Cardiac muscle cell (in vitro differentiated cells and primary cell): ENCODE measurements around the gene RPL36. TPM values are rescaled to one million over a fixed set of nuclear protein-coding genes. Genes with fewer than 3 reads are reported as not detected.

ENCODE experiments used
- DNase-seq, 2 donors: peaks; one replicate each; pipeline versions ENCODE4 v3.0.0 to v3.0.0-alpha.2; 2010 to 2017; ENCODE audit warnings: low read depth in 1 of 2, low spot score in 1 of 2
- H3K27ac ChIP-seq: fragments of 200-600 bp; sonication (generic); 2 replicates; pipeline ENCODE4 v1.5.1; 2016
- H3K27me3 ChIP-seq: fragments of 200-600 bp; sonication (generic); 2 replicates; pipeline ENCODE4 v1.6.0; 2016; ENCODE audit warnings: control low read depth
- H3K36me3 ChIP-seq: fragments of 200-600 bp; sonication (generic); 2 replicates; pipeline ENCODE4 v1.5.1; 2016; ENCODE audit warnings: control low read depth
- H3K4me1 ChIP-seq: fragments of 200-600 bp; sonication (generic); 2 replicates; pipeline ENCODE4 v1.8.1; 2017; ENCODE audit warnings: low read depth, mild to moderate bottlenecking, mixed run types
- H3K4me3 ChIP-seq: fragments of 200-600 bp; sonication (generic); 2 replicates; pipeline ENCODE4 v1.5.1; 2016; ENCODE audit warnings: mild to moderate bottlenecking
- H3K9me3 ChIP-seq: fragments of 200-600 bp; sonication (generic); 2 replicates; pipeline ENCODE4 v1.5.1; 2017; ENCODE audit warnings: low read depth, mild to moderate bottlenecking, control low read depth
- CTCF ChIP-seq: IDR thresholded peaks from 2 replicates; pipeline ENCODE4 v1.5.1; 2012; ENCODE audit warnings: low read depth, mild to moderate bottlenecking, low read length
- polyA plus RNA-seq: library from polyadenylated mRNA; unstranded; fragments of >200 nt; fragmentation: Nextera tagmentation; extraction: Ambion mirVana; gene quantifications from 2 replicates; pipeline ENCODE4 v1.2.1, GENCODE V29; 2016
- total RNA-seq: library from RNA; depleted of rRNA; stranded (reverse); fragments of >200 nt; gene quantifications from 2 replicates; pipeline ENCODE4 v1.2.3, GENCODE V29; 2016

RPL36 gene
- total and polyA plus RNA-seq, 2 experiments from 2014 or later, result 829 to 982 TPM

- peaks cover 6% of the 10 kb centered on the region for H3K4me1 ChIP-seq
- no peak overlapping the region for H3K4me3 ChIP-seq
- peaks cover 21% of the 10 kb centered on the region for H3K36me3 ChIP-seq
- H3K9me3 ChIP-seq, result no peaks in the 10 kb centered on the region
- no peak for TF ChIP-seq CTCF
- no peak for DNase-seq
- H3K27ac ChIP-seq, result no peak overlapping the region
- H3K27me3 ChIP-seq, result no peaks in the 10 kb centered on the region
These were observed 24.7 kb downstream of the RPL36 start for GRCh38 chr19:5714816-5715215.

- H3K36me3 ChIP-seq, result peaks cover 8% of the 10 kb centered on the region
- DNase-seq, result no peak
- TF ChIP-seq CTCF, result no peak
- peaks cover 6% of the 10 kb centered on the region for H3K4me1 ChIP-seq
- H3K27me3 ChIP-seq, result no peaks in the 10 kb centered on the region
- no peak overlapping the region for H3K4me3 ChIP-seq
- H3K9me3 ChIP-seq, result no peaks in the 10 kb centered on the region
- no peak overlapping the region for H3K27ac ChIP-seq
These were observed 27.3 kb downstream of the RPL36 start for GRCh38 chr19:5717215-5717935.

DNA sequence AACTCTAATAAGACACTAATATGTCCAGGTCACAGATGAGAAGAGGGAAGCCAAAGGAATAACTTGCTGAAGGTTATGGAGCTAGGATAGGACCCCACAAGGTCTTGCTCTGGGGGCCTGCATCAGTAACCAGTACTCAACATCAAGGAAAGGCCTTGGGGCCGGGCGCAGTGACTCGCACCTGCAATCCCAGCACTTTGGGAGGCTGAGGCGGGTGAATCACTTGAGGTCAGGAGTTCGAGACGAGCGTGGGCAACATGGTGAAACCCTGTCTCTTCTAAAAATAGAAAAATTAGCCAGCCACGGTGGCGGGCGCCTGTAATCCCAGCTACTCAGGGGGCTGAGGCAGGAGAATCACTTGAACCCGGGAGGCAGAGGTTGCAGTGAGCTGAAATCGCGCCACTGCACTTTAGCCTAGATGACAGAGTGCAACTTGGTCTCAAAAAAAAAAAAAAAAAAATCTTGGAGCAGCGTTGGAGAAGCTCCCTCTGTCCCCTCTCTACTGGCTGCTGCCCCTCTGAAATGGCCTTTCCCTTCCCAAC lies 28.0 kb downstream of the RPL36 start:
- peaks cover 6% of the 10 kb centered on the region for H3K4me1 ChIP-seq
- H3K36me3 ChIP-seq, result peaks cover 1% of the 10 kb centered on the region
- H3K27me3 ChIP-seq, result no peaks in the 10 kb centered on the region
- H3K9me3 ChIP-seq, result no peaks in the 10 kb centered on the region
- H3K4me3 ChIP-seq, result peak overlapping the region; percentile 94
- TF ChIP-seq CTCF, result no peak
- peak in 1 of 2 donors; percentile 30 for DNase-seq
- peak overlapping the region; percentile 93 for H3K27ac ChIP-seq

DNA sequence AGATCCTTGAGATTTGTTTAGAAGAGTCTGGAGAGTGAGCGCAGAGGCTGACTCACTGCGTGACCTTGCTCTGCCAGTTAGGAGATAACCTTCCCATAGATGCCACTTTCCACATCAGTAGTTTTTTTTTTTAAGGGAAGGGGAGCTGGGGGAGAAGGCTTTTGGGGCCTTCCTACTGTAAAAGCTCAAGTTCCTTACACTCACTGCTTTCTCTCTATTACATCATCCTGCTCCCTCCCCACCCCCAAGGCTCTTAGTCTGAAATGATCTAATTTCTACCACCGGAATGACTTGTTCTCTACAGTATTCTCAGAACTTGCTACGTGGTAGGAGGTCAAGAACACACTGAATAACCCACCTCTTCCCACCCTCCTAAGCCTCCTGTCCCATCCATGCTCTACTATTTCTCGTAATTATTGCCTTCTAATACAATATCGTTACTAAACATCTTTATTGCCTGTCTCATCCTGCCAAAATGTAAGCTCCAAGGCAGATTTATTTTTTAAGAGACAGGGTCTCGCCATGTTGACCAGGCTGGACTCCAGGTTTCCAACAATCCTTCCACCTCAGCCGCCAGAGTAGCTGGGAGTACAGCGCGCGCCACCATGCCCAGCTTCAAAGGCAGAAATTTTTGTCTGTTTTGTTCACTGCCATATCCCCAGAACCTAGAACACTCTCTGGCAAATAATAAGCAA lies 28.6 kb downstream of the RPL36 start:
- TF ChIP-seq CTCF, result no peak
- peak in 1 of 2 donors; percentile 85 for DNase-seq
- Histone ChIP-seq H3K4me1 (peaks cover 6% of the 10 kb centered on the region), H3K9me3 (no peaks in the 10 kb centered on the region), H3K27me3 (no peaks in the 10 kb centered on the region), H3K27ac (peak overlapping the region; percentile 93), H3K36me3 (no peaks in the 10 kb centered on the region), H3K4me3 (peak overlapping the region; percentile 94)

DNA sequence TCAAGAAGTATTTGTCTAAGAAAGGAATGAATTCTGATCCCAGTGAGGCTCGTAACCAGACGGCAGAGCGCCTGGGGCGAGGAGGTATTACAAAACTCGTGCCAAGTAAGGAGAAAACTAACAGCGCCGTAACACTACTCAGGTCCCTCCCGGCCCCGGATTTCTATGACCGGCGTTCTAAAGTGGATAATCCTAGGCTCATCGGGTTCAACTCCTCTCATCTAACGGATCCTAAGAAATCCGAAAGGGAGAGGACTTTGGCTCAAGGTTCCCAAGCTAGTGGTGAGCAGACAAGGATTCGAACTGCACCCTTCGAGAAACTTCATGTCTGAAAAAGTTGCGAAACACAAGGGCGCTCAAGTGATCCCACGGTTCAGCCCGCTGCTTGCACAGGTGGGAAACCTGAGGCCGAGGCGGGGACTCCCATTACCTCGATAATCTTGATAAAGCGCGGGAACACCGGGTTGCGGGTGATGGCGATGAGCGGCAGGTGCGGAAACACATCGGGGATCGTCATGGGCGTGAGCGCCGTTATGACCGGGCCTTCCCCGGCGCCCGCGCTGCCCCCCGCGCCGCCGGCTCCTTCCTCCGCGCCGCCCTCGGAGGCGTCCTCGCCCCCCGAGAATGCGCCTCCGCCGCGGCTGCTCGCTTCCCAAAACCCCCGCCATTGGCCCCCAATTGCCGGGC lies 29.3 kb downstream of the RPL36 start:
- Histone ChIP-seq H3K36me3 (no peaks in the 10 kb centered on the region), H3K27ac (peak overlapping the region; percentile 93), H3K4me3 (peak overlapping the region; percentile 94), H3K9me3 (no peaks in the 10 kb centered on the region), H3K4me1 (peaks cover 6% of the 10 kb centered on the region), H3K27me3 (no peaks in the 10 kb centered on the region)
- no peak for TF ChIP-seq CTCF
- peak in 1 of 2 donors; percentile 34 for DNase-seq
